H1 (cell line): ENCODE data around the gene TEKTIP1. TPM values are rescaled to one million over a fixed set of nuclear protein-coding genes. Genes with fewer than 3 reads are reported as not detected.

Experiments used
- CTCF ChIA-PET: fragments of 300-600 bp; sonication (Branson Sonifier 250); formaldehyde crosslinking; loops from one replicate; lab custom pipeline; 2021; ENCODE audit not compliant: partially characterized antibody; lab: Charles Lee
- POLR2A ChIA-PET: fragments of 300-600 bp; sonication (Branson Sonifier 250); formaldehyde crosslinking; loops from one replicate; lab custom pipeline; 2021; ENCODE audit warnings: inconsistent platforms; ENCODE audit not compliant: partially characterized antibody; lab: Charles Lee
- DNase-seq, 2 experiments: peaks; one replicate each; pipeline versions ENCODE4 v3.0.0 to v3.0.0-alpha.2; 2010 to 2022; ENCODE audit warnings: low spot score in 2 of 2, low read depth in 1 of 2, mixed read lengths in 1 of 2
- FAIRE-seq: peaks from 2 replicates; lab custom pipeline; 2011; peaks lifted over from hg19 to GRCh38; lab: Jason Lieb, UNC
- H2AFZ ChIP-seq: 2 replicates; pipeline ENCODE4 v1.8.1; 2012; ENCODE audit warnings: low read length, inconsistent platforms
- H2AK5ac ChIP-seq: 2 replicates; pipeline ENCODE4 v1.6.1; 2013; ENCODE audit warnings: low read depth, low read length
- H2BK120ac ChIP-seq: replicated peaks from 2 replicates; pipeline ENCODE3; 2013; ENCODE audit warnings: low read depth, low read length, inconsistent platforms
- H2BK12ac ChIP-seq: 2 replicates; pipeline ENCODE4 v1.6.1; 2013; ENCODE audit warnings: low read depth, low read length
- H2BK15ac ChIP-seq: 2 replicates; pipeline ENCODE4 v1.6.1; 2013; ENCODE audit warnings: low read length
- H2BK20ac ChIP-seq: 2 replicates; pipeline ENCODE4 v1.6.1; 2013; ENCODE audit warnings: low read length
- H2BK5ac ChIP-seq: 2 replicates; pipeline ENCODE4 v1.6.1; 2013; ENCODE audit warnings: low read depth, low read length
- H3K14ac ChIP-seq: 2 replicates; pipeline ENCODE4 v1.6.1; 2013; ENCODE audit warnings: inconsistent platforms; ENCODE audit not compliant: insufficient read length
- H3K18ac ChIP-seq: 2 replicates; pipeline ENCODE4 v1.6.1; 2013; ENCODE audit warnings: low read length; ENCODE audit errors: extremely low read depth
- H3K23ac ChIP-seq: 2 replicates; pipeline ENCODE4 v1.6.1; 2013; ENCODE audit warnings: inconsistent platforms; ENCODE audit not compliant: insufficient read length
- H3K23me2 ChIP-seq: 2 replicates; pipeline ENCODE4 v1.6.1; 2013; ENCODE audit warnings: low read depth, low read length
- H3K27ac ChIP-seq: 2 replicates; pipeline ENCODE4 v1.6.1; 2011; ENCODE audit warnings: low read depth, low read length, inconsistent platforms
- H3K27me3 ChIP-seq, 4 experiments: replicated peaks in 1 of 4; 1 replicate in 1 of 4; 2 replicates in 3 of 4; pipeline versions ENCODE4 v1.6.1 to v1.8.1; 2011 to 2013; ENCODE audit warnings: low read length in 3 of 4, mild to moderate bottlenecking in 3 of 4, inconsistent platforms in 2 of 4, mixed read lengths in 2 of 4, moderate library complexity in 1 of 4; ENCODE audit not compliant: control insufficient read depth in 3 of 4, insufficient read depth in 3 of 4; ENCODE audit errors: extremely low read depth in 1 of 4
- H3K36me3 ChIP-seq, 4 experiments: 2 replicates each; pipeline versions ENCODE4 v1.6.1 to v1.8.1; 2011 to 2013; ENCODE audit warnings: mild to moderate bottlenecking in 4 of 4, low read length in 3 of 4, moderate library complexity in 2 of 4, control low read depth in 1 of 4, inconsistent platforms in 1 of 4; ENCODE audit not compliant: insufficient read depth in 4 of 4, control insufficient read depth in 2 of 4
- H3K4ac ChIP-seq: replicated peaks from 2 replicates; pipeline ENCODE3; 2013; ENCODE audit warnings: low read length, low read depth, mixed read lengths, inconsistent platforms; ENCODE audit not compliant: insufficient read length
- H3K4me1 ChIP-seq, 4 experiments: replicated peaks in 1 of 4; 1 replicate in 1 of 4; 2 replicates in 3 of 4; pipeline versions ENCODE4 v1.6.1 to v1.8.1; 2011 to 2013; ENCODE audit warnings: low read length in 3 of 4, inconsistent platforms in 2 of 4, mixed read lengths in 1 of 4; ENCODE audit not compliant: insufficient read depth in 4 of 4, control insufficient read depth in 3 of 4
- H3K4me2 ChIP-seq, 2 experiments: 2 replicates each; pipeline versions ENCODE4 v1.6.1 to v1.8.1; 2011 to 2013; ENCODE audit warnings: low read depth in 2 of 2, low read length in 2 of 2, control low read depth in 1 of 2, inconsistent platforms in 1 of 2, mild to moderate bottlenecking in 1 of 2; ENCODE audit not compliant: insufficient read depth in 1 of 2
- H3K4me3 ChIP-seq, 4 experiments: fragments of 200-600, 300-600 bp in 1 of 4; sonication (generic), shearing (Covaris generic), sonication (Bioruptor Twin) in 1 of 4; 2 replicates each; pipeline versions ENCODE4 v1.5.1 to v1.8.1; 2011 to 2016; ENCODE audit warnings: low read length in 4 of 4, low read depth in 3 of 4, control low read depth in 2 of 4, inconsistent platforms in 2 of 4, mild to moderate bottlenecking in 2 of 4, mixed read lengths in 1 of 4, moderate library complexity in 1 of 4; ENCODE audit not compliant: insufficient read depth in 2 of 4; ENCODE audit errors: extremely low read depth in 1 of 4
- H3K56ac ChIP-seq: replicated peaks from 2 replicates; pipeline ENCODE3; 2013; ENCODE audit warnings: low read depth, mild to moderate bottlenecking, mixed read lengths, low read length, inconsistent platforms; ENCODE audit not compliant: insufficient read length
- H3K79me1 ChIP-seq: 2 replicates; pipeline ENCODE4 v1.6.1; 2013; ENCODE audit warnings: low read depth, low read length, control low read depth
- H3K79me2 ChIP-seq, 2 experiments: 2 replicates each; pipeline versions ENCODE4 v1.6.1 to v1.8.1; 2012 to 2013; ENCODE audit warnings: low read length in 2 of 2, mild to moderate bottlenecking in 2 of 2, inconsistent platforms in 1 of 2; ENCODE audit not compliant: insufficient read depth in 2 of 2, control insufficient read depth in 1 of 2
- H3K9ac ChIP-seq, 4 experiments: replicated peaks in 1 of 4; 1 replicate in 1 of 4; 2 replicates in 3 of 4; pipeline versions ENCODE4 v1.6.1 to v1.8.1; 2011 to 2013; ENCODE audit warnings: low read depth in 3 of 4, low read length in 3 of 4, control low read depth in 2 of 4, mild to moderate bottlenecking in 2 of 4, moderate library complexity in 2 of 4, inconsistent platforms in 1 of 4; ENCODE audit errors: extremely low read depth in 1 of 4
- H3K9me3 ChIP-seq, 2 experiments: 2 replicates each; pipeline versions ENCODE4 v1.6.1 to v1.8.1; 2012 to 2013; ENCODE audit warnings: mild to moderate bottlenecking in 2 of 2, moderate library complexity in 2 of 2, control low read depth in 1 of 2, inconsistent platforms in 1 of 2, low read depth in 1 of 2, low read length in 1 of 2, mixed read lengths in 1 of 2; ENCODE audit not compliant: insufficient read depth in 2 of 2
- H4K20me1 ChIP-seq, 2 experiments: replicated peaks in 1 of 2; 2 replicates each; pipeline versions ENCODE3 to v1.8.1; 2011 to 2013; ENCODE audit warnings: inconsistent platforms in 2 of 2, low read length in 2 of 2, mild to moderate bottlenecking in 1 of 2; ENCODE audit not compliant: insufficient read depth in 2 of 2, control insufficient read depth in 1 of 2
- H4K5ac ChIP-seq: 2 replicates; pipeline ENCODE4 v1.6.1; 2013; ENCODE audit warnings: low read length, low read depth, mixed read lengths, inconsistent platforms; ENCODE audit not compliant: insufficient read length
- H4K8ac ChIP-seq: 2 replicates; pipeline ENCODE4 v1.8.0; 2013; ENCODE audit warnings: mild to moderate bottlenecking, moderate library complexity, low read length, inconsistent platforms; ENCODE audit not compliant: insufficient read depth; ENCODE audit errors: extremely low read depth
- H4K91ac ChIP-seq: replicated peaks from 2 replicates; pipeline ENCODE3; 2013; ENCODE audit warnings: low read length, mixed read lengths, inconsistent platforms; ENCODE audit not compliant: insufficient read length
- CREB1 ChIP-seq: IDR thresholded peaks from 2 replicates; pipeline ENCODE4 v1.6.1; 2012; ENCODE audit warnings: inconsistent platforms
- SIN3A ChIP-seq, 2 experiments: IDR thresholded peaks in 1 of 2; conservative IDR thresholded peaks in 1 of 2; 2 replicates each; pipeline ENCODE4 v1.6.1; 2011 to 2012; ENCODE audit warnings: low read length in 2 of 2, improper control_type of control experiment in 1 of 2, low read depth in 1 of 2, mild to moderate bottlenecking in 1 of 2
- WGBS, 2 experiments: shearing (Covaris generic) in 1 of 2; methylation state at CpG; one replicate each; pipeline versions ENCODE4 v1.1.6 to v1.1.7; 2013 to 2015; ENCODE audit warnings: low lambda C conversion rate in 2 of 2, mixed read lengths in 2 of 2, inconsistent platforms in 1 of 2, low coverage in 1 of 2, missing lambda C conversion rate in 1 of 2; ENCODE audit not compliant: insufficient replicate concordance in 2 of 2, insufficient coverage in 1 of 2, insufficient read length in 1 of 2; ENCODE audit errors: extremely low coverage in 1 of 2, missing lambda C conversion rate in 1 of 2; 5-methylcytosine and 5-hydroxymethylcytosine counted together
- long read RNA-seq, 2 experiments: library from RNA in 1 of 2; library from capped mRNA in 1 of 2; stranded (forward); transcript quantifications; one replicate each; pipeline ENCODE4 v2.0.0, GENCODE V29; 2021; ENCODE audit warnings: inconsistent platforms in 1 of 2
- polyA minus RNA-seq, 3 experiments: library from RNA; depleted of rRNA, polyadenylated mRNA; stranded (reverse); fragments of >200 nt; gene quantifications; 1 replicate in 2 of 3; 2 replicates in 1 of 3; pipeline ENCODE4 v1.2.3, GENCODE V29; 2011
- polyA plus RNA-seq, 7 experiments: library from polyadenylated mRNA; depleted of rRNA in 3 of 7; stranded (reverse) in 5 of 7; unstranded in 2 of 7; fragments of >200 nt in 5 of 7; fragments of 200-250 nt in 2 of 7; gene quantifications; 1 replicate in 5 of 7; 2 replicates in 1 of 7; 4 replicates in 1 of 7; pipeline versions ENCODE4 v1.2.1 to v1.2.3, GENCODE V29; 2011 to 2013; ENCODE audit warnings: missing spikeins in 2 of 7, mixed read lengths in 2 of 7
- total RNA-seq: library from RNA; stranded (reverse); fragmentation: NEBNext Ultra II Directional; extraction: Animal tissue kit (Norgen Biotek cat#: 25700); gene quantifications from 2 replicates; pipeline ENCODE4 v1.2.1, GENCODE V29; 2021

TEKTIP1 gene
- total RNA-seq (1.0 and 1.1 TPM in 2 replicates), polyA plus RNA-seq (2011; rRNA removed) (0.49 TPM in 1 of 2 replicates, not detected in the other), polyA minus RNA-seq (2011; rRNA and poly(A)+ RNA removed) (0.32 TPM in 1 of 2 replicates, not detected in the other)
- polyA plus RNA-seq (2011; cell fraction: cytosol; rRNA removed) = 0.34 TPM
- polyA plus RNA-seq (2011; cell fraction: nucleus; rRNA removed) = 6.0 TPM
- 0.94 to 2.2 TPM (median 1.6 TPM) in 3 of 4 replicates, not detected in the other for polyA plus RNA-seq (2012, experiment 1 of 2)
- polyA plus RNA-seq (2012, experiment 2 of 2) = 1.3 TPM
- 0.45 TPM for polyA plus RNA-seq (2013, experiment 1 of 2)
- polyA plus RNA-seq (2013, experiment 2 of 2) = 0.17 TPM
- polyA minus RNA-seq (2011; cell fraction: cytosol; rRNA and poly(A)+ RNA removed) = not detected
- polyA minus RNA-seq (2011; cell fraction: nucleus; rRNA and poly(A)+ RNA removed) = not detected
- long read RNA-seq, experiment 1 = 0 reads
- long read RNA-seq, experiment 2 = 0 reads

GRCh38 chr19:3538965-3539755 lies at the start of gene TEKTIP1:
TEKTIP1 (plus strand) TSS chr19:3539174; CDS start chr19:3539178, 4 bp downstream.
- no peak within 1 kb of the TSS for H2BK5ac ChIP-seq
- H4K8ac ChIP-seq = no peak within 1 kb of the TSS; the same call in 1 of the 2 replicates
- H3K27ac ChIP-seq = no peak within 1 kb of the TSS
- H3K9me3 ChIP-seq = no peaks in the 10 kb centered on the region
- H3K27me3 ChIP-seq = no peaks in the 10 kb centered on the region
- no peak within 1 kb of the TSS; the same call in 1 of the 2 replicates for H2BK15ac ChIP-seq
- H4K5ac ChIP-seq = no peak within 1 kb of the TSS
- H3K79me1 ChIP-seq = 0 out of 2 replicates have a peak, but pooled peaks cover 2% of the 10 kb centered on the region
- H3K23me2 ChIP-seq = no peaks in the 10 kb centered on the region
- H3K14ac ChIP-seq = no peak within 1 kb of the TSS
- H4K91ac ChIP-seq = no peak within 1 kb of the TSS
- peaks cover 0 to 17% (median 5%) of the 10 kb centered on the region in 4 experiments; a peak in 3 of 8 replicates for H3K36me3 ChIP-seq
- no peaks in the 10 kb centered on the region for H3K79me2 ChIP-seq
- no peak within 1 kb of the TSS for H3K9ac ChIP-seq
- H3K18ac ChIP-seq = no peak within 1 kb of the TSS
- H2BK12ac ChIP-seq = no peak within 1 kb of the TSS
- H4K20me1 ChIP-seq = peaks cover 8 to 16% of the 10 kb centered on the region in 2 experiments
- TF ChIP-seq CREB1 (peak; percentile 22; the same call in 1 of the 2 replicates), SIN3A (conservative IDR thresholded peaks at IDR 0.05 in 1 of 2, IDR thresholded peaks at IDR 0.05 in 1 of 2; ENCODE audit: low read depth in 1 of 2, low read length in 2 of 2) (no peak)
- no peak within 1 kb of the TSS for H2AFZ ChIP-seq
- ChIA-PET CTCF (interaction anchor here (0.8 to 1.9 kb wide), 9 partner anchors 10 to 115 kb away, joined by 3 to 8 read pairs (median 3); no protein-coding TSS in a partner anchor), POLR2A (interaction anchor here (0.7 to 4.0 kb wide), 12 partner anchors 8 to 260 kb away, joined by 3 to 30 read pairs (median 4); partner anchors contain the start of genes FZR1 and MFSD12)
- DNase-seq (peak in 1 of 2 experiments; percentile 66), FAIRE-seq (no peak)
- peaks cover 3 to 11% (median 6%) of the 10 kb centered on the region in 4 experiments; a peak in 6 of 7 replicates for H3K4me1 ChIP-seq
- H3K4me3 ChIP-seq = no peak within 1 kb of the TSS
- no peak within 1 kb of the TSS; a peak in 2 of 4 replicates for H3K4me2 ChIP-seq
- no peak within 1 kb of the TSS for H3K4ac ChIP-seq
- WGBS, 2 experiments = 74% methylated on average over 22 of the region's 28 CpGs; no CpG with 5 or more reads in 1 of the 2 experiments
- H3K23ac ChIP-seq = no peak within 1 kb of the TSS
- H2BK20ac ChIP-seq = no peak within 1 kb of the TSS
- peak within 1 kb of the TSS; percentile 93 for H2AK5ac ChIP-seq
- H2BK120ac ChIP-seq = no peak within 1 kb of the TSS
- H3K56ac ChIP-seq = no peak within 1 kb of the TSS
